Fibroblast of villous mesenchyme (primary cell): ENCODE results near the gene GRAMD1C. TPM values are rescaled to one million over a fixed set of nuclear protein-coding genes. Genes with fewer than 3 reads are reported as not detected.

Source experiments
- DNase-seq: peaks from one replicate; pipeline ENCODE4 v3.0.0-alpha.2; 2010; ENCODE audit warnings: low read depth
- H3K4me3 ChIP-seq: 2 replicates; pipeline ENCODE4 v1.5.1; 2011; ENCODE audit warnings: low read depth, mild to moderate bottlenecking, low read length
- total RNA-seq: library from RNA; depleted of rRNA; stranded (reverse); fragments of >200 nt; gene quantifications from 2 replicates; pipeline ENCODE4 v1.2.3, GENCODE V29; 2012
- TF ChIP-seq, protein P1 (sequence below): IDR thresholded peaks from 2 replicates; pipeline ENCODE4 v1.5.1; 2012; ENCODE audit warnings: low read depth, mild to moderate bottlenecking, low read length; ENCODE audit not compliant: insufficient read depth

GRAMD1C gene
- total RNA-seq, 1 donor = 2.2 TPM

DNA sequence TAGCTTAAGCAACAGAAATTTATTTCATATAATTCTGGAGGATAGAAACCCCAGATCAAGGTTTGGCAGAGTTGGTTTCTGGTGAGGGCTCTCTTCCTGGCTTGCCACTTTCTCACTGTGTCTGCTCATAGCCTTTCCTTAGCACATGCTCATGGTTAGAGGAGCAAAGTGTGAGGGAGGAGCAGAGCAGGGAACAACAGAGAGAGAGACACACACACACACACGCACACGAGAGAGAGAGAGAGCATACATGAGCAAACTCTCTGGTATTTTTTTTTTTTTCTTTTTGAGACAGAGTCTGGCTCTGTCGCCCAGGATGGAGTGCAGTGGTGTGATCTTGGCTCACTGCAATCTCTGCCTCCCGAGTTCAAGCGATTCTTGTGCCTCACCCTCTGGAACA, 72.4 kb downstream of the GRAMD1C start:
- TF ChIP-seq, protein P1, sequence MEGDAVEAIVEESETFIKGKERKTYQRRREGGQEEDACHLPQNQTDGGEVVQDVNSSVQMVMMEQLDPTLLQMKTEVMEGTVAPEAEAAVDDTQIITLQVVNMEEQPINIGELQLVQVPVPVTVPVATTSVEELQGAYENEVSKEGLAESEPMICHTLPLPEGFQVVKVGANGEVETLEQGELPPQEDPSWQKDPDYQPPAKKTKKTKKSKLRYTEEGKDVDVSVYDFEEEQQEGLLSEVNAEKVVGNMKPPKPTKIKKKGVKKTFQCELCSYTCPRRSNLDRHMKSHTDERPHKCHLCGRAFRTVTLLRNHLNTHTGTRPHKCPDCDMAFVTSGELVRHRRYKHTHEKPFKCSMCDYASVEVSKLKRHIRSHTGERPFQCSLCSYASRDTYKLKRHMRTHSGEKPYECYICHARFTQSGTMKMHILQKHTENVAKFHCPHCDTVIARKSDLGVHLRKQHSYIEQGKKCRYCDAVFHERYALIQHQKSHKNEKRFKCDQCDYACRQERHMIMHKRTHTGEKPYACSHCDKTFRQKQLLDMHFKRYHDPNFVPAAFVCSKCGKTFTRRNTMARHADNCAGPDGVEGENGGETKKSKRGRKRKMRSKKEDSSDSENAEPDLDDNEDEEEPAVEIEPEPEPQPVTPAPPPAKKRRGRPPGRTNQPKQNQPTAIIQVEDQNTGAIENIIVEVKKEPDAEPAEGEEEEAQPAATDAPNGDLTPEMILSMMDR = no peak
- no peak overlapping the region for H3K4me3 ChIP-seq
- DNase-seq = no peak

DNA sequence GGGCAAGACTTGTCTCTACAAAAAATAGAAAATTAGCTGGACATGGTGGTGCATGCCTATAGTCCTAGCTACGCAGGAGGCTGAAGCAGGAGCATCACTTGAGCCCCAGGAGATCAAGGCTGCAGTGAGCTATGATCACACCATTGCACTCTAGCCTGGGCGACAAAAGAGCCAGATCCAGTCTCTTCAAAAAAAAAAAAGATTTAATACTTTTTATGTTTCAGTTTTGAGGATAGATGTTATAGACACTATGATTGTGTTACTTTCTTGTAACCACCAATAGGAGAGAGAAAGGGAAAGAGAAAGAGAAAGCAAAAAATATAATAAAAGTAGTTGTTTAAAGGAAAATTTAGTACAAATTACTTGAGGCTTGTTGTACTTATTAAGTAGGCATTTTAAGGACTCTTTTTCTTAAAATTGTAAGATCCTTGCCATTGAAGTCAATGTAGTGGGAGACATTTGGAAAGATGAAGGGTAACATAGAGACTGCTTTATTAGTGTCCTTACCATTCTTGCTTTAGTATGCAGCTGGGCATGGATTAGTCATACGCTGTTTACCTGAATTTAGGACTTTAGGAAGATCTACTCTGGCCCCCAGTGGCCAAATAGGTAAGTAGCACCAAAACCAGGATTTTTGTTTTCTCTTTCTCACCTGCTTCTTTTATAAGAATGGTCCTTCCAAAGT, 74.1 kb downstream of the GRAMD1C start:
- DNase-seq = peak; percentile 75
- TF ChIP-seq, protein P1 = peak; percentile 68
- H3K4me3 ChIP-seq = peak overlapping the region; percentile 40

DNA sequence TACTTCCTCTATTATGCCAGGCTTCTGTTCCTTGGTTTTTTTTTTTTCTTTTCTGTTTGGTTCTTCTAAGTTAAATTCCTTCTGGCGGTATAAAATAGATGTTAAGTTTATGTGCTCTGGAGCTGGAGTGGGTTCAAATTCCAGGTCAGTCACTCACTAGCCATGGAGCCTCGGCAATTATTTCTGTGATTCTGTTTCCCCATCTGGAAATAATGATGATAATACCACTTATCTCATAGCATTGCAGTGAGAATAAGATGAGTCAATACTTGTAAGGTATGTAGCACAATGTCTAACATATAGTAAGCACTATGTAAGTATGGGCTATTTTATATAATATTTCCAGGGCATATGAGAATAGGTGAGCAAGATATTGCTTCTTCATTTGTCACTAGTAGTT, 76.1 kb downstream of the GRAMD1C start:
- TF ChIP-seq, protein P1 = no peak

DNA sequence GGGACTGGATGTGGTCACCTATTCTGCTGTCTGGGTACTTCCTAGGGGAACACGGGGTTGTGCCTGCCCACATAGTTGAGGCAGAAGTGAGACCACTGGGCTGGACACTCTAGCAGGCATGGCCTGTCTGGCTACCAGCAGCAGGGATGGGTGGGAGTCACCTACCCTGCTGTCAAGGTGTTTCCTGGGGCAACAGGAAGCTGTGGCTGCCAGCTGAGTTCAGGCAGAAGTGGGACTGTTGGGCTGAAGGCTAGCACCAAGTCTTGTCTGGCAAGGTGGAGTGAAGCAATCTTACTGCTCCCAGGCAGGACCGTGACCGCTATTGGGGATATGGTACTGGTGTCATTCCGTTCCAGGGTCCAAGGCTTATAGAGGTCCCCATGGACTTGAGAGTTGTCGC, 89.0 kb downstream of the GRAMD1C start:
- no peak overlapping the region for H3K4me3 ChIP-seq
- DNase-seq = no peak
- TF ChIP-seq, protein P1 = no peak

More for the DNA sequence above, 76.1 kb downstream of the GRAMD1C start:
- DNase-seq = peak; percentile 12
- no peak overlapping the region for H3K4me3 ChIP-seq

DNA sequence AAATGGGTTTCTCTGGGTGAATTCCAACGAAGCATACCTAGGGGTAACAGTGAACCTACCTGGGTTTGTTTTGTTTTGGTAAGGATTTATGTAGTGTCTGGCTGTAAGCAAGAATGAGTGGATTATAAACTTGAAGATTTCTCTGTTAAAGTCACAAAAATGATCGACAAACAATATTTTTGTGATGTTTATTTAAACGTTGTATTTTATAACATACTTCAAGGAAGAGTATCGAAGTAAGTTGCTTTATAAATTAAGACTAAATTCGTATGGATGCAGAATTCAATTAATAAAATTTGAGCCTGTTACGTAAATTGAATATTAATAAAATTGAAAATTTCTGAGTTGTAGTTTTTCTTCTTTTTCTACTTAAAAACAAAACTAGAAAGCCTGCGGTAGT, 108.2 kb downstream of the GRAMD1C start:
- no peak overlapping the region for H3K4me3 ChIP-seq
- TF ChIP-seq, protein P1 = no peak
- DNase-seq = no peak

DNA sequence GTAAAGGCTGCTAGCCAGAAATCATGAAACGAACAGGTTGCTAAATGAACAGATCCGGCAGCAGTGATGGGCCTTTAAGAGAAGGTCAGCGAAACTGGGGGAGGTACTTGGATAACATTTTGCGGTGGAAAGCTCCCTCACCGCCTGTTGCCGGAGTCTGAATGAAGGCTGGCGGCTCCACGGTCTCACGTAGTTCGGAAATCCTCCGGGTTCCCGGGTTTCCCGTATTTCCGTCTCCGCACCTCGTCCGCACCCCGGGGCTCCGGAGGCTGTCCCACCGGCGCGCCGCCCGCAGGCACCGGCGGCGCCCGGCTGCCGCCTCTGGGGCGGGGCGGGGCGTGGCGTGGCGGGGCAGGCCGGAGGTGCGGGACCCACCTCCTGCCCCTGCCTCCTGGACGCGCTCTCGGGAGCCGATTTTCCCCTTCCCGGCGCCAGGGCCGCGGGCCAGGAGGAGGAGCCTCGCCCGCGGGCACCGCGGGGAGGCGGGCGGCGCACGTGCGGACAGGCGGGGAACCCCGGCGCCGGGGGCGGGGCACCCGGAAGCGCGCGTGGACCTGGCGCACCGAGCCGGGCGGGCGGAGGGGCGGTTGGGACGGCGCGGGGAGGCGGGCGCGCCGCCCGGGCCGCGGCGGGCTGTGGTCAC, 108.9 kb downstream of the GRAMD1C start, which contains the start of gene ZDHHC23:
ZDHHC23 (plus strand) TSS at position 642 of the 643 bp plus-strand sequence. CDS start 790 bp downstream, outside the sequence.
- TF ChIP-seq, protein P1 = no peak
- H3K4me3 ChIP-seq = peak within 1 kb of the TSS; percentile 67
- DNase-seq = peak; percentile 19
